22Rv1 (cell line): ENCODE measurements around the gene GPATCH8.

Source experiments
- H3K27ac ChIP-seq: fragments of 450-650 bp; 2 replicates; pipeline ENCODE4 v1.5.1; 2017
- ZFX ChIP-seq: fragments of 450-650 bp; IDR thresholded peaks from 2 replicates; pipeline ENCODE4 v1.6.1; 2017; ENCODE audit warnings: antibody characterized with exemption, borderline replicate concordance
- TF ChIP-seq, protein P1 (sequence below): fragments of 450-650 bp; IDR thresholded peaks from 2 replicates; pipeline ENCODE4 v1.5.1; 2017; ENCODE audit warnings: mild to moderate bottlenecking

Gene GPATCH8

DNA sequence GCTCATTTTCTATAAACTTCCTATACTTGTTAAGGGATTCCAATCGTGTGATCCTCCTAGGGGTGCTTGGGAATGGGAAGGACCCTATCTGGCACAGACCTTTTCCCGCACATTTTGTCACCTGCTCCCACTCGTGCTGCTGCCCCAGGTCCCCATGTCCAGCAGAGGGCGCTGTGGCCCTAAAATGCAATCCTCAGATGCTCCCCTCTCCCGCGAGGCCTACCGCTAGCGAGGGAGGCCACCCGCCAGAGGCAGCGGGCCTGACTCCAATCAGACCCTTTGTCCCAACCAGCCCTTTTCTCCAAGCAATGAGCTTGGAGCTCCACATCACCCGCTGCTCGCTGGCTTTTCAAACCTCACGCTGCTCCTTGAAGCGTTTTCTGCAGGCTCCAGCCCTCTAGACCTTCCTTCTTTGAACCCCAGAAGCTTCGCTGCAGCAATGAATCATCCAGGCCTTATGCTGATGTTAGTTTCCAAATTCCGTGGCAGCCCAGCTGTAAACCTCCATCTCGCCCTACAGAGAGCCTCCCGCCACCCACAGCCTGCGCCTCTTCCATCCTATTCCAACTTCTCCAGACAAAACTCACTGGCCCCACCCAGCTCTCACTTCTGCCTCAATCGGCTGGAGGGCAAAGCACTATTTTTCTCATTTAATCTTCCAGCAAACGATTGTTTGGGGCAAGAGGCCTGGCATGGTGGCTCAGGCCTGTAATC, 30.5 kb upstream of the GPATCH8 start:
- TF ChIP-seq, protein P1, sequence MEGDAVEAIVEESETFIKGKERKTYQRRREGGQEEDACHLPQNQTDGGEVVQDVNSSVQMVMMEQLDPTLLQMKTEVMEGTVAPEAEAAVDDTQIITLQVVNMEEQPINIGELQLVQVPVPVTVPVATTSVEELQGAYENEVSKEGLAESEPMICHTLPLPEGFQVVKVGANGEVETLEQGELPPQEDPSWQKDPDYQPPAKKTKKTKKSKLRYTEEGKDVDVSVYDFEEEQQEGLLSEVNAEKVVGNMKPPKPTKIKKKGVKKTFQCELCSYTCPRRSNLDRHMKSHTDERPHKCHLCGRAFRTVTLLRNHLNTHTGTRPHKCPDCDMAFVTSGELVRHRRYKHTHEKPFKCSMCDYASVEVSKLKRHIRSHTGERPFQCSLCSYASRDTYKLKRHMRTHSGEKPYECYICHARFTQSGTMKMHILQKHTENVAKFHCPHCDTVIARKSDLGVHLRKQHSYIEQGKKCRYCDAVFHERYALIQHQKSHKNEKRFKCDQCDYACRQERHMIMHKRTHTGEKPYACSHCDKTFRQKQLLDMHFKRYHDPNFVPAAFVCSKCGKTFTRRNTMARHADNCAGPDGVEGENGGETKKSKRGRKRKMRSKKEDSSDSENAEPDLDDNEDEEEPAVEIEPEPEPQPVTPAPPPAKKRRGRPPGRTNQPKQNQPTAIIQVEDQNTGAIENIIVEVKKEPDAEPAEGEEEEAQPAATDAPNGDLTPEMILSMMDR: peak; percentile 93
- no peak for TF ChIP-seq ZFX
- no peak overlapping the region for H3K27ac ChIP-seq

DNA sequence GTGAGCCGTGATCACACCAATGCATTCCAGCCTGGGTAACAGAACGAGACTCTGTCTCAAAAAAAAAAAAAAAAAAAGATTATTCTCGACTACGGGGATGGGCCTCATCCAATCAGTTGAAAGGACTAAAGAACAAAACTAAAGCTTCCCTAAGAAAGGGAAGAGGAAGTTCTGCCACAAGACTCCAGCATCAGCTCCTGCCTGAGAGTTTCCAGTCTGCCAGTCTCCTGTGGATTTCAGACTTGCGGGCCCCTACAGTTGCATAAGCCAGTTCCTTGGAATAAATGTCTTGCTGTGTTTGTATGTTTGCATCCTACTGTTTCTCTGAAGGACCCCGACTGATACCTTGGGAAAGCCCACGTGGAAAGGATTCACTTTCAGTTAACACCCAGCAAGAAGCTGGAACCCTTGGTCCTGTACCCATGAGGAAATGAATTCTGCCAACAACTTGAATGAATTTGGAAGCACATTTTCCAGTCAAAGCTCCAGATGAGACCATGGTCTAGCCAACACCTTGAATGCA, 27.8 kb upstream of the GPATCH8 start:
- no peak overlapping the region for H3K27ac ChIP-seq
- TF ChIP-seq, protein P1: no peak
- no peak for TF ChIP-seq ZFX

DNA sequence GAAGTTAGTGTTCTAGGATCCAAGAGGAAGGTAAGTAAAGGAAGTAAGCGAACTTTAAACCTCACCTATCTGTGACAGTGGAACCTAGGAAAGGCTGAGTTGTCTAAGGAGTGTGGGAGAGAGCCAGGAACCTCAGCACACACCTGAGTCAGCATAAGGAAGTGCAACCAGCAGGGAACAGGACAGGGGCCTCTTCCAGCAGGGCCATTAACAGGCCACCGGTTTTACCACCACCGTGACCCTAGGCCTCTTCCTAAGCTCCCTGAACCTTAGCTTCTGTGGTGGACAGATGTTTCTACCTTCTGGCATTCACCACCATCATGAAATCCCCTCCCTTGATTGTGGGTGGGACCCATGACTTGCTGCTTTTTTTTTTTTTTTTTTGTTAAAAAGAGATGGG, 26.7 kb upstream of the GPATCH8 start:
- TF ChIP-seq ZFX: no peak
- TF ChIP-seq, protein P1: no peak

DNA sequence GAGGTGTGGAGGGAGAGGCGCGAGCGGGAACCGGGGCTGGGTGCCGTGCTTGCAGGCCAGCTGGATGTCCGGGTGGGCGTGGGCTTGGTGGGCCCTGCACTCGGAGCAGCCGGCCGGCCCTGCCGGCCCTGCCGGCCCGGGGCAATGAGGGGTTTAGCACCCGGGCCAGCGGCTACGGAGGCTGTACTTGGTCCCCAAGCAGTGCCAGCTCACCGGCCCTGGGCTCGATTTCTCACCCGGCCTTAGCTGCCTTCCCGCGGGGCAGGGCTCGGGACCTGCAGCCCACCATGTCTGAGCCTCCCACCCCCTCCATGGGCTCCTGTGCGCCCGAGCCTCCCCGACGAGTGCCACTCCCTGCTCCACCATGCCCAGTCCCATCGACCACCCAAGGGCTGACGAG, 24.7 kb upstream of the GPATCH8 start:
- H3K27ac ChIP-seq: no peak overlapping the region
- TF ChIP-seq, protein P1: no peak
- TF ChIP-seq ZFX: no peak

More for the DNA sequence above, 26.7 kb upstream of the GPATCH8 start:
- H3K27ac ChIP-seq: no peak overlapping the region

DNA sequence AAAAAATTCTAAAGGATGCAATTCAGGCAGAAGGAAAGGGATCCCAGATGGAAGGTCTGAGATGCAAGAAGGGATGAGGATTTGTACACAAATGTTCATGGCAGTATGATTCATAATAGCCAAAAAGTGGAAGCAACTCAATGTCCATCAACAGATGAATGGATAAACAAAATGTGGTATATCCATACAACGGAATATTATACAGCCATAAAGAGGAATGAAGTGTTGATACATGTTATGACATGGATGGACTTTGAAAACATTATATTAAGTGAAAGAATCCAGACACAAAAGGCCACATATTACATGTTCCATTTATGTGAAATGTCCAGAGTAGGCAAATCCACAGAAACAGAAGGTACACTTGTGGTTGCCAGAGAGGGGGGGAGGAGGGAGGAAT, 23.9 kb upstream of the GPATCH8 start:
- no peak overlapping the region for H3K27ac ChIP-seq
- TF ChIP-seq, protein P1: no peak
- TF ChIP-seq ZFX: no peak

DNA sequence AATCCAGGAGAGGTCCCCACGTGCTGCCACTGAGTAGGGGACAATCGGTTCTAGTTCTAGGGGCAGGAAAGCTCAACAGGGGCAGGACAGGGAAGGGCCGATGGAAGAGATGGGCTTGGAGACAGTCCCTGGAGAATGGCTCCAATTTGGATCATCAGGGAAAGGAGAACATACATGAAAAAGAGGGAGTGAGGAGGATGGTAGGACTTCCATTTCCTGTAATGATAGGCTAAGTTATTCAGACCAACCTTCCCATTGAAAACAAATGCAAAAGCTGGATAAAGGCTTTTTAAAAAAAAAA, 20.4 kb upstream of the GPATCH8 start:
- TF ChIP-seq ZFX: no peak
- TF ChIP-seq, protein P1: no peak
- no peak overlapping the region for H3K27ac ChIP-seq

DNA sequence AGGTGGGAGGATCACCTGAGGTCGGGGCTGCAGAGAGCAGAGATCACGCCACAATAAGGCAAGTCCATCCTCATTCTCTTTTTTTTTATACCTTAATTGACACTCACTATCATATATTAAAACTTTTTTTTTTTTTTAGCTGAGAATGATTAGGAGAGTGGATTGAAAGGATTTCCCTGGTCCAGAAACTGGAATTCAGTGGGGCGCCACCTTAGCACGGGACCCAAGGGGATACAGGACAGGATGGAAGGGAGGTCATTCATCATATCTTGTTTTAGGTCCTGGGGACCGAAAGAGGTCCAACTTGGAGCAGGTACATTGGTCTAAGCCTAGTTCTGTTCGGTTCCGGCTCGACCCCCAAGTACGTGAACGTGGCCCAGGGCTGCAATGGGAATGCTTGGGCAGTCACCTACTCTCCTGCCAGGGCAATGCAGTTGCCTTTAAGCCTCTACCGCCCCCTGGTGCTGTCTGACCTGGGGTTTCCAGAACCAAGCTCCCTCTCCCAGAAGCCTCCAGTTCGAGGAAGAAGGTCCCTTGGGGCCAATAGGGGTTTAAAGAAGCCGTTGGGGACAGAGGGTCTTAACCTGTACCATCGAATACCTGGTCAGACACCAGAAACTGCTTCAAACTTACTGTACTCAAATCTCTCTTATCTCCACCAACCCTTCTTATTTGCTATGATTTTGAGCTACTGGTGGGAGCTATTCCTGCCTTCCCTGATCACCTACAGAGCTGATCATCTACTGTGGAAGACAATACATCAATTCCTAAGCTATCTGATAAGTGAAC, 19.9 kb upstream of the GPATCH8 start:
- H3K27ac ChIP-seq: no peak overlapping the region
- TF ChIP-seq ZFX: no peak
- TF ChIP-seq, protein P1: peak; percentile 77
